Loucy (cell line): ENCODE data around the gene SERINC2.
"Not testable (repeated sequence)": the region's sequence is repeated elsewhere in the genome, so short reads cannot be mapped to it uniquely, and the experiment has no call there.

Experiments
- CTCF ChIP-seq: fragments of 200-600 bp; sonication (generic); conservative IDR thresholded peaks from 2 replicates; pipeline ENCODE4 v1.5.1; 2014; ENCODE audit warnings: mild to moderate bottlenecking, antibody characterized with exemption, low read length
- EZH2phosphoT487 ChIP-seq: fragments of 200-600 bp; IDR thresholded peaks from 2 replicates; pipeline ENCODE4 v1.6.1; 2018; ENCODE audit warnings: antibody characterized with exemption, mild to moderate bottlenecking, moderate library complexity, borderline replicate concordance

- TF ChIP-seq CTCF, EZH2phosphoT487: not testable (repeated sequence)
Observed at GRCh38 chr1:31431351-31432257, 18.6 kb downstream of the SERINC2 start.
